GM12878 (cell line): ENCODE results near the gene KMO. TPM values are rescaled to one million over a fixed set of nuclear protein-coding genes. Genes with fewer than 3 reads are reported as not detected.

Experiments used
- ATAC-seq: fragments of 200-7000 bp; cut with Tn5 transposase; 3 replicates; pipeline ENCODE4 v1.9.1; 2020; ENCODE audit warnings: mild to moderate bottlenecking, moderate library complexity
- BruUV-seq: library from RNA; stranded (reverse); fragments of 400-500 nt; replicated peaks from 2 replicates; lab custom pipeline; 2021; lab: Mats Ljungman, UMichigan
- CTCF ChIA-PET: fragments of 300-600 bp; sonication (Branson Sonifier 250); formaldehyde crosslinking; extraction: SDS; loops from one replicate; lab custom pipeline; 2021; ENCODE audit warnings: inconsistent platforms; lab: Yijun Ruan, JAX
- POLR2A ChIA-PET: fragments of 350-600 bp; formaldehyde crosslinking; extraction: SDS; loops from one replicate; lab custom pipeline; 2021; ENCODE audit warnings: inconsistent platforms; lab: Charles Lee
- RAD21 ChIA-PET: fragments of 300-600 bp; sonication (Branson Sonifier 250); formaldehyde crosslinking; loops from one replicate; lab custom pipeline; 2023; ENCODE audit warnings: antibody characterized with exemption; ENCODE audit not compliant: unreplicated experiment; lab: Charles Lee
- SMC1A ChIA-PET: fragments of 300-600 bp; sonication (Branson Sonifier 250); formaldehyde crosslinking; loops from one replicate; lab custom pipeline; 2023; ENCODE audit not compliant: unreplicated experiment, uncharacterized antibody; lab: Charles Lee
- DNase-seq: peaks from one replicate; pipeline ENCODE4 v3.0.0-alpha.2; 2011; ENCODE audit warnings: low read depth, low spot score
- FAIRE-seq: peaks from 3 replicates; lab custom pipeline; 2011; peaks lifted over from hg19 to GRCh38; lab: Jason Lieb, UNC
- H2AFZ ChIP-seq: 2 replicates; pipeline ENCODE4 v1.6.0; 2011; ENCODE audit warnings: low read depth, low read length, control low read depth; ENCODE audit not compliant: control insufficient read depth
- H3K27ac ChIP-seq: 2 replicates; pipeline ENCODE4 v1.5.1; 2011; ENCODE audit warnings: control low read depth; ENCODE audit not compliant: control insufficient read depth, insufficient read depth
- H3K27me3 ChIP-seq, 2 experiments: replicated peaks in 1 of 2; 2 replicates each; pipeline versions ENCODE4 v1.6.0 to v1.6.1; 2011; ENCODE audit warnings: low read length in 1 of 2; ENCODE audit not compliant: control insufficient read depth in 2 of 2, insufficient read depth in 2 of 2
- H3K36me3 ChIP-seq, 2 experiments: 2 replicates each; pipeline ENCODE4 v1.5.1; 2011; ENCODE audit warnings: low read length in 1 of 2; ENCODE audit not compliant: control insufficient read depth in 2 of 2, insufficient read depth in 2 of 2
- H3K4me1 ChIP-seq: 2 replicates; pipeline ENCODE4 v1.6.1; 2011; ENCODE audit warnings: mild to moderate bottlenecking, low read length, moderate library complexity, mixed read lengths; ENCODE audit not compliant: control insufficient read depth, insufficient read depth
- H3K4me2 ChIP-seq: 2 replicates; pipeline ENCODE4 v1.6.0; 2011; ENCODE audit warnings: control low read depth; ENCODE audit not compliant: control insufficient read depth, insufficient read depth
- H3K4me3 ChIP-seq: fragments of 200-600 bp; sonication (generic); 2 replicates; pipeline ENCODE4 v1.5.1; 2016
- H3K79me2 ChIP-seq: 2 replicates; pipeline ENCODE4 v1.6.0; 2011; ENCODE audit warnings: low read length; ENCODE audit not compliant: control insufficient read depth, insufficient read depth
- H3K9ac ChIP-seq: 2 replicates; pipeline ENCODE4 v1.8.0; 2011; ENCODE audit warnings: low read length, control low read depth, mixed read lengths; ENCODE audit not compliant: control insufficient read depth, insufficient read depth
- H3K9me3 ChIP-seq: replicated peaks from 3 replicates; pipeline ENCODE4 v1.5.1; 2011; ENCODE audit warnings: mild to moderate bottlenecking, low read length; ENCODE audit not compliant: control insufficient read depth, insufficient read depth
- H4K20me1 ChIP-seq: 2 replicates; pipeline ENCODE4 v1.6.0; 2011; ENCODE audit not compliant: control insufficient read depth, insufficient read depth
- CBFB ChIP-seq: IDR thresholded peaks from 2 replicates; pipeline ENCODE4 v1.6.1; 2016; ENCODE audit warnings: antibody characterized with exemption, low read depth
- CBX5 ChIP-seq: sonication (generic); IDR thresholded peaks from 2 replicates; pipeline ENCODE4 v1.6.1; 2016; ENCODE audit warnings: low read depth, moderate library complexity, mild to moderate bottlenecking, inconsistent platforms
- E2F8 ChIP-seq: fragments of 450-650 bp; IDR thresholded peaks from 2 replicates; pipeline ENCODE4 v1.6.1; 2018; ENCODE audit warnings: mild to moderate bottlenecking, low read depth, moderate library complexity; ENCODE audit not compliant: partially characterized antibody
- EED ChIP-seq: sonication (generic); IDR thresholded peaks from 2 replicates; pipeline ENCODE4 v1.6.1; 2016; ENCODE audit warnings: antibody characterized with exemption, low read depth
- ESRRA ChIP-seq: IDR thresholded peaks from 2 replicates; pipeline ENCODE4 v1.6.1; 2012; ENCODE audit warnings: mild to moderate bottlenecking, low read length, improper control_type of control experiment
- IKZF1 ChIP-seq: fragments of 450-650 bp; conservative IDR thresholded peaks from 2 replicates; pipeline ENCODE4 v1.6.1; 2017; ENCODE audit warnings: antibody characterized with exemption, mild to moderate bottlenecking
- KAT2A ChIP-seq: conservative IDR thresholded peaks from 2 replicates; pipeline ENCODE4 v1.6.1; 2011; ENCODE audit warnings: low read depth, low read length; ENCODE audit not compliant: control insufficient read depth
- MTA3 ChIP-seq: IDR thresholded peaks from 2 replicates; pipeline ENCODE4 v1.6.1; 2012; ENCODE audit warnings: low read length, inconsistent platforms, borderline replicate concordance
- NFIC ChIP-seq: IDR thresholded peaks from 2 replicates; pipeline ENCODE4 v1.6.1; 2012; ENCODE audit warnings: low read depth, mild to moderate bottlenecking, inconsistent platforms, low read length, moderate library complexity
- NKRF ChIP-seq: fragments of 450-650 bp; conservative IDR thresholded peaks from 2 replicates; pipeline ENCODE4 v1.6.1; 2017; ENCODE audit warnings: mild to moderate bottlenecking, moderate library complexity
- POLR2AphosphoS2 ChIP-seq: IDR thresholded peaks from 2 replicates; pipeline ENCODE4 v1.6.1; 2011; ENCODE audit warnings: low read depth, mild to moderate bottlenecking, low read length, improper control_type of control experiment, moderate library complexity
- POLR2AphosphoS5 ChIP-seq: IDR thresholded peaks from 2 replicates; pipeline ENCODE4 v1.6.1; 2011; ENCODE audit warnings: mild to moderate bottlenecking, low read length, inconsistent platforms
- RELB ChIP-seq: fragments of 450-650 bp; IDR thresholded peaks from 2 replicates; pipeline ENCODE4 v1.6.1; 2017; ENCODE audit warnings: low read depth, mild to moderate bottlenecking, moderate library complexity
- SIN3A ChIP-seq: IDR thresholded peaks from 2 replicates; pipeline ENCODE4 v1.6.1; 2012; ENCODE audit warnings: low read depth, low read length, improper control_type of control experiment
- TAF1 ChIP-seq: IDR thresholded peaks from 2 replicates; pipeline ENCODE4 v1.6.1; 2011; ENCODE audit warnings: mild to moderate bottlenecking, low read depth, low read length, borderline replicate concordance
- TARDBP ChIP-seq: IDR thresholded peaks from 2 replicates; pipeline ENCODE4 v1.6.1; 2016; ENCODE audit warnings: borderline replicate concordance
- TCF12 ChIP-seq: IDR thresholded peaks from 2 replicates; pipeline ENCODE4 v1.6.1; 2011; ENCODE audit warnings: low read depth, mild to moderate bottlenecking, low read length
- YY1 ChIP-seq: IDR thresholded peaks from 2 replicates; pipeline ENCODE4 v1.6.1; 2011; ENCODE audit warnings: low read depth, mild to moderate bottlenecking, low read length
- ZNF274 ChIP-seq: IDR thresholded peaks from one replicate; pipeline ENCODE4 v1.8.0; 2011; ENCODE audit not compliant: insufficient read length, insufficient read depth
- ZZZ3 ChIP-seq: IDR thresholded peaks from 2 replicates; pipeline ENCODE4 v1.6.1; 2011; ENCODE audit warnings: low read depth; ENCODE audit not compliant: control insufficient read depth, insufficient read length
- WGBS: methylation state at CpG from one replicate; pipeline ENCODE4 v1.1.6; 2016; ENCODE audit warnings: low lambda C conversion rate; ENCODE audit not compliant: insufficient replicate concordance, insufficient coverage; ENCODE audit errors: missing lambda C conversion rate; 5-methylcytosine and 5-hydroxymethylcytosine counted together
- in situ Hi-C: fragments of 300-500 bp; cut with MboI; formaldehyde crosslinking; loops from 9 replicates; pipeline ENCODE4 v1.14.3; 2018; ENCODE audit warnings: mixed read lengths
- intact Hi-C: fragments of 100-400 bp; cut with micrococcal nuclease; formaldehyde crosslinking; loops from one replicate; pipeline ENCODE4 v1.14.2; 2022; ENCODE audit not compliant: unreplicated experiment
- polyA plus RNA-seq, 11 experiments: library from polyadenylated mRNA; depleted of rRNA in 4 of 11; unstranded in 6 of 11; stranded (reverse) in 5 of 11; fragments of >200 nt; fragmentation: Nextera tagmentation in 4 of 11; fragmentation: Illumina TruSeq in 1 of 11; extraction: Ambion mirVana in 4 of 11; extraction: Trizol in 1 of 11; gene quantifications; 1 replicate in 1 of 11; 2 replicates in 10 of 11; pipeline versions ENCODE4 v1.2.1 to v1.2.3, GENCODE V29; 2011 to 2016; ENCODE audit warnings: inconsistent platforms in 2 of 11, missing spikeins in 2 of 11, low read depth in 1 of 11
- total RNA-seq, 4 experiments: library from RNA; depleted of rRNA in 3 of 4; stranded (reverse); fragments of >200 nt in 3 of 4; fragmentation: Illumina TruSeq in 1 of 4; extraction: Trizol in 1 of 4; gene quantifications; 2 replicates each; pipeline versions ENCODE4 v1.2.1 to v1.2.3, GENCODE V29; 2013 to 2021

Gene KMO
- total and polyA plus RNA-seq, 10 of the 15 experiments (the other 5 are each of a cell fraction or from before 2014, with no cell fraction given) = 0.68 to 5.9 (median 1.5) TPM

GRCh38 chr1:241555526-241555925 lies 23.3 kb downstream of the KMO start:
- no peak overlapping the region for H3K9ac ChIP-seq
- DNase-seq (no peak), FAIRE-seq (no peak), ATAC-seq (no peak)
- no peak overlapping the region for H3K27ac ChIP-seq
- in situ Hi-C loops = no loop called here
- no peak overlapping the region for H3K4me3 ChIP-seq
- no peaks in the 10 kb centered on the region for H3K79me2 ChIP-seq
- H3K4me2 ChIP-seq = no peak overlapping the region
- 100% methylated on average over 3 of the region's 3 CpGs for WGBS
- BruUV-seq = no TSS peak
- H3K9me3 ChIP-seq = no peaks in the 10 kb centered on the region
- ChIA-PET POLR2A (no interaction called here), CTCF (interaction anchor here (0.5 to 2.0 kb wide), 4 partner anchors 19 to 71 kb away, joined by 3 to 6 read pairs (median 3); no protein-coding TSS in a partner anchor), RAD21 (no interaction called here), SMC1A (interaction anchor here (1.0 to 1.4 kb wide), 4 partner anchors 21 to 430 kb away, joined by 3 read pairs; no protein-coding TSS in a partner anchor)
- H3K36me3 ChIP-seq = no peaks in the 10 kb centered on the region
- no peaks in the 10 kb centered on the region for H4K20me1 ChIP-seq
- no peak overlapping the region for H2AFZ ChIP-seq
- intact Hi-C loops = no loop called here
- no peak for TF ChIP-seq KAT2A
- TF ChIP-seq IKZF1 = no peak
- no peak for TF ChIP-seq YY1
- no peak for TF ChIP-seq TCF12
- no peak for TF ChIP-seq SIN3A
- TF ChIP-seq TAF1 = no peak
- no peak for TF ChIP-seq CBX5
- no peak for TF ChIP-seq E2F8
- TF ChIP-seq NKRF = no peak
- no peak for TF ChIP-seq ZZZ3
- TF ChIP-seq MTA3 = no peak
- no peak for TF ChIP-seq EED
- no peak for TF ChIP-seq CBFB
- no peak for TF ChIP-seq NFIC
- no peak for TF ChIP-seq TARDBP
- TF ChIP-seq POLR2AphosphoS5 = no peak
- TF ChIP-seq RELB = no peak
- no peak for TF ChIP-seq ZNF274
- no peak for TF ChIP-seq ESRRA
- TF ChIP-seq POLR2AphosphoS2 = no peak
- H3K4me1 ChIP-seq = peaks cover 6% of the 10 kb centered on the region
- H3K27me3 ChIP-seq = no peaks in the 10 kb centered on the region
